Transverse colon (tissue), 3 donors: ENCODE measurements around the gene ABLIM2.

Experiments
- POLR2A ChIP-seq: fragments of 450-650 bp; IDR thresholded peaks from one replicate; pipeline ENCODE4 v1.6.1; 2016; ENCODE audit warnings: antibody characterized with exemption, mild to moderate bottlenecking, moderate library complexity
- TF ChIP-seq, protein P1 (sequence below), 5 experiments: fragments of 200-600 bp in 3 of 5; fragments of 450-650 bp in 2 of 5; sonication (generic) in 3 of 5; IDR thresholded peaks; 1 replicate in 2 of 5; 2 replicates in 3 of 5; pipeline ENCODE4 v1.5.1; 2016 to 2017; ENCODE audit warnings: antibody characterized with exemption in 5 of 5, inconsistent platforms in 3 of 5, mild to moderate bottlenecking in 2 of 5, moderate library complexity in 1 of 5

DNA sequence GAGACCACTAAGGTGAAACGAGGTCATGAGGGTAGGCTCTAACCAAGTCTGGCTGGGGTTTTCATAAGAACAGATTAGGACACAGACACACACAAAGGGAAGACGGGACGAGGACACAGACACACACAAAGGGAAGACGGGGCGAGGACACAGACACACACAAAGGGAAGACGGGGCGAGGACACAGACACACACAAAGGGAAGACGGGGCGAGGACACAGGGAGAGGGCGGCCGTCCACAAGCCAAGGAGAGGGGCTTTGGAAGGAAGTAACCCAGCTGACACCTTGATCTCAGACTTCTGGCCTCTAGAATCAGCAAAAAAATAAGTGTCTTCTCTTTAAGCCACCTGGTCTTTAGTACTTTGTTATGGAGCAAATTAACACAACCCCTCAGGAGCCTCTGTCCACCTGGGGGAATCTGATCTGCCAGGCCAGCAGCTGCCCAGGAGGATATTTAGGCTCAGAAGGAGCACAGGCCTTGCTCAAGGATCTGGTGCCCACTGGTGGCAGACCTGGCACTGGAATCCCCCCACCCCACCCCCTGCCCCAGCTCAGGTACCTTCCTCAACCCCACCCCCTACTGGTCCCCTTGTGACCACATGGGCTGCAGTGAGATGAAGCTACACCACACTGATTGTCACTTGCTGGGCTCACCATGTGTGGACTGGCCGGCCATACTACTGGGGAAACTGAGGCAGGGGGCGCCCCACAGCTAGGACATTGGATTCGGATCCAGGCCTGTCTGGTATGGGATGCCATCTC is 2.8 kb downstream of the ABLIM2 start:
- TF ChIP-seq, protein P1, sequence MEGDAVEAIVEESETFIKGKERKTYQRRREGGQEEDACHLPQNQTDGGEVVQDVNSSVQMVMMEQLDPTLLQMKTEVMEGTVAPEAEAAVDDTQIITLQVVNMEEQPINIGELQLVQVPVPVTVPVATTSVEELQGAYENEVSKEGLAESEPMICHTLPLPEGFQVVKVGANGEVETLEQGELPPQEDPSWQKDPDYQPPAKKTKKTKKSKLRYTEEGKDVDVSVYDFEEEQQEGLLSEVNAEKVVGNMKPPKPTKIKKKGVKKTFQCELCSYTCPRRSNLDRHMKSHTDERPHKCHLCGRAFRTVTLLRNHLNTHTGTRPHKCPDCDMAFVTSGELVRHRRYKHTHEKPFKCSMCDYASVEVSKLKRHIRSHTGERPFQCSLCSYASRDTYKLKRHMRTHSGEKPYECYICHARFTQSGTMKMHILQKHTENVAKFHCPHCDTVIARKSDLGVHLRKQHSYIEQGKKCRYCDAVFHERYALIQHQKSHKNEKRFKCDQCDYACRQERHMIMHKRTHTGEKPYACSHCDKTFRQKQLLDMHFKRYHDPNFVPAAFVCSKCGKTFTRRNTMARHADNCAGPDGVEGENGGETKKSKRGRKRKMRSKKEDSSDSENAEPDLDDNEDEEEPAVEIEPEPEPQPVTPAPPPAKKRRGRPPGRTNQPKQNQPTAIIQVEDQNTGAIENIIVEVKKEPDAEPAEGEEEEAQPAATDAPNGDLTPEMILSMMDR (IDR thresholded peaks at IDR 0.05) = no peak
- TF ChIP-seq POLR2A = no peak
